Esophagus (tissue), 2 donors: ENCODE data around the gene CPNE7. TPM values are rescaled to one million over a fixed set of nuclear protein-coding genes. Genes with fewer than 3 reads are reported as not detected.

ENCODE experiments used
- H3K27ac ChIP-seq, 2 donors: one replicate each; pipeline ENCODE4 v1.5.1; 2013; ENCODE audit warnings: low read depth in 2 of 2, mild to moderate bottlenecking in 2 of 2, inconsistent platforms in 1 of 2, low read length in 1 of 2, moderate library complexity in 1 of 2
- H3K27me3 ChIP-seq, 2 donors: one replicate each; pipeline ENCODE4 v1.6.1; 2013; ENCODE audit warnings: low read length in 2 of 2, control low read depth in 1 of 2, mild to moderate bottlenecking in 1 of 2; ENCODE audit not compliant: insufficient read depth in 2 of 2, control insufficient read depth in 1 of 2
- H3K36me3 ChIP-seq, 2 donors: one replicate each; pipeline ENCODE4 v1.6.1; 2013; ENCODE audit warnings: low read length in 1 of 2; ENCODE audit not compliant: control insufficient read depth in 2 of 2, insufficient read depth in 2 of 2
- H3K4me1 ChIP-seq, 2 donors: one replicate each; pipeline ENCODE4 v1.6.1; 2013; ENCODE audit warnings: low read length in 1 of 2; ENCODE audit not compliant: control insufficient read depth in 2 of 2, insufficient read depth in 2 of 2
- H3K4me3 ChIP-seq, 2 donors: one replicate each; pipeline ENCODE4 v1.5.1; 2013; ENCODE audit warnings: low read length in 2 of 2, mild to moderate bottlenecking in 2 of 2, low read depth in 1 of 2, moderate library complexity in 1 of 2
- H3K9me3 ChIP-seq, 2 donors: one replicate each; pipeline ENCODE4 v1.6.1; 2013; ENCODE audit warnings: mild to moderate bottlenecking in 2 of 2, low read depth in 1 of 2, low read length in 1 of 2, moderate library complexity in 1 of 2; ENCODE audit not compliant: control insufficient read depth in 2 of 2, insufficient read depth in 1 of 2
- WGBS, 2 donors: extraction: QIAGEN DNeasy Blood & Tissue Kit; methylation state at CpG; one replicate each; pipeline ENCODE4 v1.1.7; 2013; 5-methylcytosine and 5-hydroxymethylcytosine counted together
- polyA plus RNA-seq, 2 donors: library from polyadenylated mRNA; stranded (reverse); fragments of 200-250 nt; gene quantifications; one replicate each; pipeline ENCODE4 v1.2.3, GENCODE V29; 2013
- donor health status: healthy with polysubstance abuse.
- donor health status: Bipolar disorder and iron deficiency.

The CPNE7 gene
- polyA plus RNA-seq, 2 donors = 1.5 to 4.5 TPM

DNA sequence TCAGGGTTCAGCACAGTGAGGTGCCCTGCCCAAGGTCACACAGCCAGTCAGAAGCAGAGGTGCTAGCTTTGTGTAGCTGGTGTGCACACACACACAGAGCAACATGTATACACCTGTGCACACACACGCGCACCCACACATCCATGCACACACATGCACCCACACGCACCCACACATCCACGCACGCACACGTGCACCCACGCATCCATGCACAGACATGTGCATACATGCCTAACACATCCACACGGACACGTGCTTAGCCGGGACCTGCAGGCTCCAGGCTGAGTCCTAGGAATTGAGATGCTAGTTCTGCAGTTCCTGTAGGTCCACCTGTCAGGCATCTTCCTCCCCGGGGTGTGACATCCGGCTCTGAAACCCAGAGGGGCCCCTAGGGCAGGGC is 24.9 kb downstream of the CPNE7 start:
- 49 to 60% methylated on average over 12 of the region's 12 CpGs for WGBS, 2 donors

DNA sequence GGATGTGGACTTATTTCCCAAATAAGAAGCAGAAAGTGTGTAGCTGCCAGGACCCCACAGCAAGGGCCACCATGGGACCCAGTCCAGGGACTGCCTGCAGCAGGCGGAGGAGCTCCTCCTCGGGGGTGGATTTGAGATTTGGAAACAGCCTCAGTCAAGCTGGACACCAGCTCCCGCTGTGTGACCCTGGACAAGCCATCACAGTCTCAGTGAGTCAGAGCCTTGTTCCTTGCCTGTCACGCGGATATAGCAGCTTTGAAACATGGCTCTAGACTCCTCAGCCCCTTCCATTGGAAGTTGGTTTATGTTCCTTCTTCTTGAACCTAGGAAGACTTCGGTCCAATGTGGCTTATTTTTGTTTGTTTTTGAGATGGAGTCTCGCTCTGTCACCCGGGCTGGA is 25.4 kb downstream of the CPNE7 start:
- Histone ChIP-seq H3K4me1 (peaks cover 4 to 38% of the 10 kb centered on the region in 2 donors), H3K36me3 (no peaks in the 10 kb centered on the region), H3K4me3 (no peak overlapping the region), H3K27me3 (no peaks in the 10 kb centered on the region), H3K9me3 (no peaks in the 10 kb centered on the region), H3K27ac (no peak overlapping the region)
- WGBS, 2 donors = 72 to 78% methylated on average over 8 of the region's 8 CpGs

More for the DNA sequence above, 24.9 kb downstream of the CPNE7 start:
- no peak overlapping the region for H3K4me3 ChIP-seq
- no peaks in the 10 kb centered on the region for H3K9me3 ChIP-seq
- no peaks in the 10 kb centered on the region for H3K27me3 ChIP-seq
- peak overlapping the region in 1 of 2 donors; percentile 65 for H3K27ac ChIP-seq
- peaks cover 4 to 34% of the 10 kb centered on the region in 2 donors for H3K4me1 ChIP-seq
- H3K36me3 ChIP-seq = no peaks in the 10 kb centered on the region

DNA sequence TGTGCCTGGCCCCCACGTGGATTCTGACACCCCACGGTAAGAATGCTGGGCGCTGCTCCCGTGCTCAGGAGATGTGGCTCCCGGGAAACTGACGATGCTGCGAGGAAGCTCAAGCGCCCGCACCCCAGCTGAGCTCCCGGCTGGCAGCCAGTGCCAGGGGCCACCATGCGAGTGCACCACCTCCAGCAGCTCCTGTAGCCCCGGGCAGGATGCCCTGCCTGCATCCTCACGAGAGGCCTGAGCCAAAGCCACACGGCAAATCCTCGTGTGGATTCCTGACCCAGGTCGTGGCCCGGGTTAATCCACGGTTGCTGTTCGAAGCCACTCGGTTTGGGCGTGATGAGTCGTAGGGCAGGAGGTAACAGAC is 26.3 kb downstream of the CPNE7 start:
- Histone ChIP-seq H3K36me3 (no peaks in the 10 kb centered on the region), H3K4me1 (peaks cover 4 to 38% of the 10 kb centered on the region in 2 donors), H3K4me3 (no peak overlapping the region), H3K9me3 (no peaks in the 10 kb centered on the region), H3K27me3 (no peaks in the 10 kb centered on the region), H3K27ac (no peak overlapping the region)
- 35 to 60% methylated on average over 22 of the region's 22 CpGs for WGBS, 2 donors

GRCh38 chr16:89602273-89602951 is 26.9 kb downstream of the CPNE7 start:
- WGBS, 2 donors = 2 to 14% methylated on average over 22 of the region's 22 CpGs

DNA sequence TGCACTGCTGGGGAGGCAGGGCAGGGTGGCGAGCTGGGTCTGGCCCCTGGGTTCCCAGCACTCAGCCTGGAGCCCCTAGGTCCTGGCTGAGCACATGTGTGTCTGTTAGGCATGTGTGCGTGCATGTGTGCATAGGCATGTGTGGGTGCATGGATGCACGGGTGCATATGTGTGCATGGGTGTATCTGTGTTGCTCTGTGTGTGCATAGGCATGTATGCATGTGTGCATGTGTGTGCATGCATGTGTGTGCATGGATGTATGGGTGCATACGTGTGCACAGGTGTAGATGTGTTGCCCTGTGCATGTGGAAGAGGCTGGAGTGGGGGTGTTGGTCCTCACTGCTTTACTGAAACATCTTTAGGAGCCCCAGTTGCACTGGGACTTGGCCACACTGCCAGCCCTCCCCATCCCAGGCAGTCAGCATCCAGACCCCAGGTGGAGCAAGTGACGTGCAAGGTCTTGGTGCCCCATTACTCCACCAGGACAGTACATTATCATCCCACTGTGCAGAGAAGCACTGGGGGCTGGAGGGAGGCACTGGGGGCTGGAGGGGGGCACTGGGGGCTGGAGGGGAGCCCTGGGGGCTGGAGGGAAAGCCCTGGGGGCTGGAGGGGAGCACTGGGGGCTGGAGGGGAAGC is 27.5 kb downstream of the CPNE7 start:
- Histone ChIP-seq H3K4me1 (peaks cover 4 to 38% of the 10 kb centered on the region in 2 donors), H3K27ac (no peak overlapping the region), H3K36me3 (no peaks in the 10 kb centered on the region), H3K27me3 (no peaks in the 10 kb centered on the region), H3K9me3 (no peaks in the 10 kb centered on the region), H3K4me3 (no peak overlapping the region)
- 43 to 57% methylated on average over 5 of the region's 5 CpGs for WGBS, 2 donors

More at GRCh38 chr16:89602273-89602951, 26.9 kb downstream of the CPNE7 start:
- peaks cover 4 to 38% of the 10 kb centered on the region in 2 donors for H3K4me1 ChIP-seq
- H3K27ac ChIP-seq = no peak overlapping the region
- H3K4me3 ChIP-seq = no peak overlapping the region
- no peaks in the 10 kb centered on the region for H3K27me3 ChIP-seq
- H3K36me3 ChIP-seq = no peaks in the 10 kb centered on the region
- H3K9me3 ChIP-seq = no peaks in the 10 kb centered on the region

- H3K4me1 ChIP-seq = peaks cover 4 to 34% of the 10 kb centered on the region in 2 donors
- H3K36me3 ChIP-seq = no peaks in the 10 kb centered on the region
- no peaks in the 10 kb centered on the region for H3K27me3 ChIP-seq
- no peak overlapping the region for H3K27ac ChIP-seq
- WGBS, 2 donors = 86 to 87% methylated on average over 16 of the region's 16 CpGs
- H3K9me3 ChIP-seq = no peaks in the 10 kb centered on the region
- no peak overlapping the region for H3K4me3 ChIP-seq
Observed at GRCh38 chr16:89604764-89605163, 29.2 kb downstream of the CPNE7 start.

- peaks cover 4 to 27% of the 10 kb centered on the region in 2 donors for H3K4me1 ChIP-seq
- H3K27ac ChIP-seq = no peak overlapping the region
- H3K36me3 ChIP-seq = no peaks in the 10 kb centered on the region
- H3K4me3 ChIP-seq = no peak overlapping the region
- no peaks in the 10 kb centered on the region for H3K9me3 ChIP-seq
- no peaks in the 10 kb centered on the region for H3K27me3 ChIP-seq
- WGBS, 2 donors = 67 to 79% methylated on average over 33 to 34 of the region's 34 CpGs
Observed at GRCh38 chr16:89605186-89605970, 29.8 kb downstream of the CPNE7 start.

DNA sequence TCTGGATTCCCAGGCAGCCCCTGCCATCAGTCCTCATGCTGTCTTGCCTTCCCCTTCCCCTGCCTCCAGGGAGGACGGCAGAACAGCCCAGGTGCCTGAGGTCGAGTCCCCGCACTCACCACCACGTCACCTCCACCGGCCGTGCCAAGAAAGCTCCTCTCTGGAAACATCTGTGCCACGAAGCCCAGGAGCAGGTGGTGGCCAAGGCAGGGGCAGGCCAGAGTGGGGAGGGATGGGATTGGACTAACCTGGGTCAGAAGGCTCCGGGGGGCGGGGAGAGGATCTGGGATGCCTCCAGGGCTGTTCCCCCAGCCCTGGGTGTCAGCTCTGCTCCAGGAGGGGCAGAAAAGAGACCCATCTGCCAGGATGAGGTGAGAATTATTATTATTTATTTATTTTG is 30.4 kb downstream of the CPNE7 start:
- Histone ChIP-seq H3K36me3 (no peaks in the 10 kb centered on the region), H3K4me1 (peaks cover 4 to 24% of the 10 kb centered on the region in 2 donors), H3K27ac (no peak overlapping the region), H3K9me3 (no peaks in the 10 kb centered on the region), H3K4me3 (no peak overlapping the region), H3K27me3 (no peaks in the 10 kb centered on the region)
- WGBS, 2 donors = 62 to 66% methylated on average over 9 of the region's 9 CpGs

DNA sequence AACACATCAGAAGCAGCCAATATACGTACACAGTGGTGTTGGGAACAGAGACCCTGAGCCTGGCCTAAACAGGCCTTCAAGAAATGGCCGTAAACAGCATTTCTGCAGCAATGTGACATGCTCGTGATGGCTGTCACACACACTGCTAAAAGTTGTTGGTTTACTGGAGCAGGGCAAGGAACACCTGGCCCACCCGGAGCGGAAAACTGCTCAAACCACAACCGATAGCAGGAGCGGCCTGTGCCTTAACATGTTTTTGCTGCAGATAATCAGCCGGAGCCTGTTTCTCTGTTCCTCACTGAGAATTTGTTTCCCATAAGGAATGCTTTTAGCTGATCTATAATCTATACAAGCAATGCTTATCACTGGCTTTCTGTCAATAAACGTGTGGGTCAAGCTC is 31.9 kb downstream of the CPNE7 start:
- Histone ChIP-seq H3K4me1 (peaks cover 4 to 16% of the 10 kb centered on the region in 2 donors), H3K27me3 (no peaks in the 10 kb centered on the region), H3K27ac (no peak overlapping the region), H3K36me3 (no peaks in the 10 kb centered on the region), H3K4me3 (no peak overlapping the region), H3K9me3 (no peaks in the 10 kb centered on the region)
- 69 to 80% methylated on average over 9 of the region's 9 CpGs for WGBS, 2 donors
